ENCODE results near the gene NT5DC2.

The NT5DC2 gene

GRCh38 chr3:52506266-52506966 lies 27.2 kb downstream of the NT5DC2 start:
- TF ChIP-seq RAD21 (IDR thresholded peaks at IDR 0.05; ENCODE audit: low read depth) (no peak), MAX (IDR thresholded peaks at IDR 0.05) (no peak), EGR1 (IDR thresholded peaks at IDR 0.05) (no peak), ZBTB7A (IDR thresholded peaks at IDR 0.05; ENCODE audit: low read depth) (no peak), TEAD4 (IDR thresholded peaks at IDR 0.05) (no peak), REST (IDR thresholded peaks at IDR 0.05; ENCODE audit: low read depth) (no peak), TAF1 (IDR thresholded peaks at IDR 0.05; ENCODE audit: low read depth) (no peak), YY1 (IDR thresholded peaks at IDR 0.05; ENCODE audit: low read depth) (no peak), USF1 (IDR thresholded peaks at IDR 0.05) (no peak)

- TF ChIP-seq MAX (IDR thresholded peaks at IDR 0.05) (no peak), EP300 (IDR thresholded peaks at IDR 0.05; ENCODE audit: borderline replicate concordance) (no peak), FOXM1 (IDR thresholded peaks at IDR 0.05; ENCODE audit: borderline replicate concordance, low read depth) (no peak), REST (IDR thresholded peaks at IDR 0.05; ENCODE audit: low read depth) (no peak), ZBTB7A (IDR thresholded peaks at IDR 0.05; ENCODE audit: low read depth) (no peak), EGR1 (IDR thresholded peaks at IDR 0.05) (no peak), USF1 (IDR thresholded peaks at IDR 0.05) (no peak), CREB1 (IDR thresholded peaks at IDR 0.05; ENCODE audit: low read depth) (no peak), TEAD4 (IDR thresholded peaks at IDR 0.05) (no peak), TCF12 (IDR thresholded peaks at IDR 0.05; ENCODE audit: low read depth) (no peak), CEBPB (IDR thresholded peaks at IDR 0.05) (no peak), YY1 (IDR thresholded peaks at IDR 0.05; ENCODE audit: low read depth) (no peak), TAF1 (IDR thresholded peaks at IDR 0.05; ENCODE audit: low read depth) (no peak), NFIC (IDR thresholded peaks at IDR 0.05) (no peak), RAD21 (IDR thresholded peaks at IDR 0.05; ENCODE audit: low read depth) (no peak)
Observed at GRCh38 chr3:52504977-52505376, 28.7 kb downstream of the NT5DC2 start.

GRCh38 chr3:52503788-52504424 lies 29.8 kb downstream of the NT5DC2 start:
- TF ChIP-seq REST (IDR thresholded peaks at IDR 0.05; ENCODE audit: low read depth), result no peak
- TF ChIP-seq TEAD4 (IDR thresholded peaks at IDR 0.05), result no peak
- TF ChIP-seq RAD21 (IDR thresholded peaks at IDR 0.05; ENCODE audit: low read depth), result no peak
- TF ChIP-seq CREB1 (IDR thresholded peaks at IDR 0.05; ENCODE audit: low read depth), result no peak
- no peak for TF ChIP-seq FOXM1 (IDR thresholded peaks at IDR 0.05; ENCODE audit: borderline replicate concordance, low read depth)

- TF ChIP-seq TCF12 (IDR thresholded peaks at IDR 0.05; ENCODE audit: low read depth), result no peak
Observed at GRCh38 chr3:52502808-52503350, 30.8 kb downstream of the NT5DC2 start.

All from Ishikawa (cell line).